Heart right ventricle (tissue), 16 donors: ENCODE data around the gene ITIH4. TPM values are rescaled to one million over a fixed set of nuclear protein-coding genes. Genes with fewer than 3 reads are reported as not detected.
A peak's percentile ranks its signal among the peaks of the same experiment; 100 is the strongest.

Experiments used
- ATAC-seq, 8 donors: fragments of 200-7000 bp; cut with Tn5 transposase; one replicate each; pipeline ENCODE4 v1.9.1; 2020; ENCODE audit warnings: mild to moderate bottlenecking in 8 of 8, moderate library complexity in 8 of 8, moderate number of reproducible peaks in 1 of 8
- DNase-seq, 2 donors: peaks; one replicate each; pipeline ENCODE4 v3.0.0-alpha.2; 2020
- H3K27ac ChIP-seq, 10 donors: fragments of 200-600 bp; sonication (generic) in 2 of 10; one replicate each; pipeline versions ENCODE4 v1.5.0 to v1.8.0; 2020 to 2022; ENCODE audit warnings: mild to moderate bottlenecking in 3 of 10
- H3K27me3 ChIP-seq, 7 donors: fragments of 200-600 bp; one replicate each; pipeline ENCODE4 v1.8.0; 2021 to 2022; ENCODE audit warnings: mild to moderate bottlenecking in 2 of 7
- H3K36me3 ChIP-seq, 9 donors: fragments of 200-600 bp; sonication (generic) in 1 of 9; one replicate each; pipeline versions ENCODE4 v1.5.0 to v1.8.0; 2020 to 2022; ENCODE audit warnings: mild to moderate bottlenecking in 2 of 9
- H3K4me1 ChIP-seq, 9 donors: fragments of 200-600 bp; sonication (generic) in 1 of 9; one replicate each; pipeline versions ENCODE4 v1.5.0 to v1.8.0; 2020 to 2022; ENCODE audit warnings: mild to moderate bottlenecking in 4 of 9
- H3K4me3 ChIP-seq, 10 donors: fragments of 200-600 bp; sonication (generic) in 2 of 10; one replicate each; pipeline versions ENCODE4 v1.5.0 to v1.8.0; 2020 to 2022; ENCODE audit warnings: mild to moderate bottlenecking in 7 of 10, moderate library complexity in 2 of 10
- H3K9me3 ChIP-seq, 11 donors: fragments of 200-600 bp in 10 of 11; sonication (generic) in 2 of 11; one replicate each; pipeline versions ENCODE4 v1.5.0 to v1.8.0; 2013 to 2022; ENCODE audit warnings: mild to moderate bottlenecking in 2 of 11, control low read depth in 1 of 11, moderate library complexity in 1 of 11
- WGBS, 2 donors: extraction: QIAGEN DNeasy Blood & Tissue Kit; methylation state at CpG; one replicate each; pipeline ENCODE4 v1.1.7; 2013; ENCODE audit warnings: inconsistent platforms in 1 of 2; 5-methylcytosine and 5-hydroxymethylcytosine counted together
- intact Hi-C, 10 donors: fragments of 100-400 bp; cut with DNase I; formaldehyde crosslinking; loops; one replicate each; pipeline versions ENCODE4 v1.11.1 to v1.14.2; 2022
- polyA plus RNA-seq, 2 donors: library from polyadenylated mRNA; stranded (reverse); fragments of 200-250 nt; gene quantifications; one replicate each; pipeline ENCODE4 v1.2.3, GENCODE V29; 2013
- total RNA-seq, 10 donors: library from RNA; stranded (reverse); fragmentation: NEBNext Ultra II Directional in 3 of 10; extraction: Animal tissue kit (Norgen Biotek cat#: 25700) in 3 of 10; gene quantifications; one replicate each; pipeline versions ENCODE4 v1.2.1 to v1.2.4, GENCODE V29; 2021 to 2023
- TF ChIP-seq, protein P1 (sequence below), 9 donors: fragments of 200-600 bp; sonication (generic) in 2 of 9; IDR thresholded peaks; one replicate each; pipeline versions ENCODE4 v1.5.0 to v1.8.0; 2021 to 2022; ENCODE audit warnings: antibody characterized with exemption in 9 of 9, mild to moderate bottlenecking in 5 of 9, moderate library complexity in 1 of 9
- donor health status: Arrhythmogenic right ventricular cardiomyopathy.
- donor health status: ischemic (EF 13 %, LVEDD 7.1; RV severe dilation, severe dysfunction).
- donor health status: healthy with polysubstance abuse.
- donor health status: DM: no; HTN: yes; CAD: no.
- donor health status: DM: no; HTN: no; CAD: no.
- donor health status: ischemic (EF 25% LVEDD 6.9; RV normal size, moderate dysfunction).
- donor health status: ischemic (EF 25% LVEDD 5.7; RV mildly dilated, moderate dysfunction).
- donor health status: healthy.
- donor health status: DM: yes; HTN: yes; CAD: no.
- donor health status: Ischemic cardiomyopathy.
- donor health status: ischemic (EF 35%, LVEDD 5.7; RV mildly dilated, moderate dysfunction).
- donor health status: nonischemic (EF 11% LVEDD 7.7; RV severe dilation, severe dysfunction).
- donor health status: DM: yes; HTN: yes; CAD: no.
- donor health status: PGD.
- donor health status: ischemic (EF 29% LVEDD 5.4; RV normal size, mild dysfunction).
- donor health status: nonischemic (EF 23%, LVEDD 6.1; RV moderate dilation, normal function).

ITIH4 gene
- total and polyA plus RNA-seq, 12 donors, result 1.5 to 17.9 (median 4.3) TPM

DNA sequence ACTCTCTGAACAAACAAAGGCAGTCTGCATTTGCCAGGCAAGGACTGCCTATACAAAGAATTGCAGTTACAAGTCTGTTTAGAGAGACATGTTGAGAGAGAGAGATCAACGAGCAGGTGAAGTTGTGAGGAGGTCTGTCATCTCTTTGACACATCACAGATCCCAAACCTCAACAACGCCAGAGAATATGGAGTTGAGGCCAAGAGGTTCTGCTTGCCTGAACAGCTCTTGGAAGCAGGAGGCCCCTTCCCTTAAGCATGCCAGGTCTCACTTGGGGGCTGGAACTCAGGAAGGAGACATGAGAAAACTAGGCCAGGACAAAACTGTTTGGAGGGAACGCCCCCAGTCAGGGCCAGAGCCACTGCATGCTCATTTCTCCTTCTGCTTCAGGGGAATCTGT, 26.7 kb upstream of the ITIH4 start:
- intact Hi-C loops, result loop anchor here in 2 of 10 donors (10.0 kb wide), 2 partner anchors 218 to 338 kb away; no protein-coding TSS in a partner anchor
- Histone ChIP-seq H3K9me3 (no peaks in the 10 kb centered on the region), H3K4me1 (peaks cover 0 to 11% (median 0%) of the 10 kb centered on the region in 9 donors), H3K27me3 (no peaks in the 10 kb centered on the region), H3K27ac (no peak overlapping the region), H3K36me3 (peaks cover 0 to 42% (median 11%) of the 10 kb centered on the region in 9 donors), H3K4me3 (no peak overlapping the region)
- ATAC-seq, result peak in 1 of 8 donors; percentile 46
- 47 to 64% methylated on average over 3 of the region's 3 CpGs for WGBS, 2 donors
- TF ChIP-seq, protein P1, sequence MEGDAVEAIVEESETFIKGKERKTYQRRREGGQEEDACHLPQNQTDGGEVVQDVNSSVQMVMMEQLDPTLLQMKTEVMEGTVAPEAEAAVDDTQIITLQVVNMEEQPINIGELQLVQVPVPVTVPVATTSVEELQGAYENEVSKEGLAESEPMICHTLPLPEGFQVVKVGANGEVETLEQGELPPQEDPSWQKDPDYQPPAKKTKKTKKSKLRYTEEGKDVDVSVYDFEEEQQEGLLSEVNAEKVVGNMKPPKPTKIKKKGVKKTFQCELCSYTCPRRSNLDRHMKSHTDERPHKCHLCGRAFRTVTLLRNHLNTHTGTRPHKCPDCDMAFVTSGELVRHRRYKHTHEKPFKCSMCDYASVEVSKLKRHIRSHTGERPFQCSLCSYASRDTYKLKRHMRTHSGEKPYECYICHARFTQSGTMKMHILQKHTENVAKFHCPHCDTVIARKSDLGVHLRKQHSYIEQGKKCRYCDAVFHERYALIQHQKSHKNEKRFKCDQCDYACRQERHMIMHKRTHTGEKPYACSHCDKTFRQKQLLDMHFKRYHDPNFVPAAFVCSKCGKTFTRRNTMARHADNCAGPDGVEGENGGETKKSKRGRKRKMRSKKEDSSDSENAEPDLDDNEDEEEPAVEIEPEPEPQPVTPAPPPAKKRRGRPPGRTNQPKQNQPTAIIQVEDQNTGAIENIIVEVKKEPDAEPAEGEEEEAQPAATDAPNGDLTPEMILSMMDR (IDR thresholded peaks at IDR 0.05), result no peak
- no peak for DNase-seq

DNA sequence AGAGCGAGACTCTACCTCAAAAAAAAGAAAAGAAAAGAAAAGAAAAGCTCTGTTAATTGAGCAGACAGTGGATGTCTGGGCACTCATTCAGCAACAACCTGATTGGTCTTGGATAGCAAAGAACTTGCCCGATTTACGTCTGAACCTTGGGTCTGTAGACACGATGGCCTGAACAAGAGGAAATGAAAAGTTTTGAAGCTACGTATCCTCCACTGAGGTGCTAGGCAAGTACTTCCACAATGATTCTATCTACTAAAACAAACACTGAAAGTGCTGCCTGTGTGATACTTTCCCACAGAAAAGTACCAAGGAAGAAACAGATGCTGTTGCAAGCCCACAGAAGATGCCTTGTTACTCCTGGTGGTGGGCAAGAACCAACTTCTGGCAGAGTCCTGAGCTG, 26.2 kb upstream of the ITIH4 start:
- no peak for DNase-seq
- intact Hi-C loops, result loop anchor here in 2 of 10 donors (10.0 kb wide), 2 partner anchors 218 to 338 kb away; no protein-coding TSS in a partner anchor
- no peak overlapping the region for H3K4me3 ChIP-seq
- H3K4me1 ChIP-seq, result peaks cover 0 to 11% (median 0%) of the 10 kb centered on the region in 9 donors
- no peak for ATAC-seq
- no peaks in the 10 kb centered on the region for H3K9me3 ChIP-seq
- TF ChIP-seq, protein P1 (IDR thresholded peaks at IDR 0.05), result no peak
- WGBS, 2 donors, result 82 to 100% methylated on average over 5 of the region's 5 CpGs
- peaks cover 0 to 47% (median 14%) of the 10 kb centered on the region in 9 donors for H3K36me3 ChIP-seq
- no peak overlapping the region for H3K27ac ChIP-seq
- no peaks in the 10 kb centered on the region for H3K27me3 ChIP-seq

DNA sequence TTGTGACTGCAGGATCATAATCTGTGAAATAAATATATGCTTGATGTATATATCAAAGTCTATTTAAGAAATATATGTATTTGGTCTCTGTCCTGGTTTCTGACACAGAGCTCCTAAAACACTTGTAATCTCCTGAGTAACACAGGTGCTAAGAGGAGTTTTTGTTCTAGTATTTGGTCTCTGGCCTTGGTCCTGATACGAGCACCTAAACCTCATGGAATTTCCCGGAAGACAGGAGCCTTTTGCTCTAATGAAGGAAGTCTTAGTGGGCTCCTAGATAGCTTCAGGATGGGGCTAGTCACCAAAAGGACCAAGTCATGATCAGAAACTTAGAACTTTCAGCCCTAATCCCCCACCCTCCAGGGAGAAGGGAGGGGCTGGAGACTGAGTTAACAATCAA, 23.5 kb upstream of the ITIH4 start:
- no peaks in the 10 kb centered on the region for H3K27me3 ChIP-seq
- TF ChIP-seq, protein P1 (IDR thresholded peaks at IDR 0.05), result no peak
- no peaks in the 10 kb centered on the region for H3K9me3 ChIP-seq
- DNase-seq, result no peak
- H3K27ac ChIP-seq, result no peak overlapping the region
- no peak for ATAC-seq
- WGBS, 2 donors, result 85 to 88% methylated on average over 2 of the region's 2 CpGs
- intact Hi-C loops, result loop anchor here in 4 of 10 donors (5.0 to 10.0 kb wide), 4 partner anchors 83 to 341 kb away; no protein-coding TSS in a partner anchor
- peaks cover 0 to 68% (median 21%) of the 10 kb centered on the region in 9 donors for H3K36me3 ChIP-seq
- H3K4me1 ChIP-seq, result peaks cover 0 to 14% (median 0%) of the 10 kb centered on the region in 9 donors
- H3K4me3 ChIP-seq, result no peak overlapping the region

DNA sequence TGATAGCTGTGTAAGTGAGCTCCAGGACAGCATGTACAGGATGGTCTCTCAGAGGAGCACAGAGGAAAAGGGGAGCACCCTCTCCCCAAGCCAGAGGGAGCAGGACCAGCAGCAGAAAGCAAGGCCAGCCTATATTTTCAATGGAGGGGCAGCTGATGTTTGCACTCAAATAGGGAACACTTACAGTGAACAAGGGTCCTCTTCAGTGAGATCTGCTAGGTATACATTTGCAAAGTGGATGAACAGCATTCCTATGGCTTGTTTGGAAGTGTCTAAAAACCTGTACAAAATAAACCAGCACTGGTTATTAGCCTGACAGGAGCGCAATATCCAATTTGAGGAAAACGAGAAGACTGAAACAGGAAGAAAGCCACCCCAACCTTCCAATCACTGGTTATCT, 21.9 kb upstream of the ITIH4 start:
- Histone ChIP-seq H3K27me3 (no peaks in the 10 kb centered on the region), H3K4me1 (peaks cover 0 to 14% (median 0%) of the 10 kb centered on the region in 9 donors), H3K4me3 (no peak overlapping the region), H3K36me3 (peaks cover 0 to 84% (median 34%) of the 10 kb centered on the region in 9 donors), H3K9me3 (no peaks in the 10 kb centered on the region), H3K27ac (no peak overlapping the region)
- TF ChIP-seq, protein P1 (IDR thresholded peaks at IDR 0.05), result no peak
- 86 to 89% methylated on average over 2 of the region's 2 CpGs for WGBS, 2 donors
- ATAC-seq (no peak), DNase-seq (no peak)
- intact Hi-C loops, result loop anchor here in 4 of 10 donors (5.0 to 10.0 kb wide), 4 partner anchors 85 to 342 kb away; no protein-coding TSS in a partner anchor
